HG03558 (cell line): ENCODE results near the gene OGG1.
"Not testable (repeated sequence)": the region's sequence is repeated elsewhere in the genome, so short reads cannot be mapped to it uniquely, and the experiment has no call there.

Experiments
- ATAC-seq: cut with Tn5 transposase; IDR thresholded peaks from one replicate; pipeline ENCODE4 v1.9.1; 2021; ENCODE audit warnings: moderate number of reproducible peaks; ENCODE audit not compliant: unreplicated experiment; ENCODE audit errors: extremely low read depth

Gene OGG1

DNA sequence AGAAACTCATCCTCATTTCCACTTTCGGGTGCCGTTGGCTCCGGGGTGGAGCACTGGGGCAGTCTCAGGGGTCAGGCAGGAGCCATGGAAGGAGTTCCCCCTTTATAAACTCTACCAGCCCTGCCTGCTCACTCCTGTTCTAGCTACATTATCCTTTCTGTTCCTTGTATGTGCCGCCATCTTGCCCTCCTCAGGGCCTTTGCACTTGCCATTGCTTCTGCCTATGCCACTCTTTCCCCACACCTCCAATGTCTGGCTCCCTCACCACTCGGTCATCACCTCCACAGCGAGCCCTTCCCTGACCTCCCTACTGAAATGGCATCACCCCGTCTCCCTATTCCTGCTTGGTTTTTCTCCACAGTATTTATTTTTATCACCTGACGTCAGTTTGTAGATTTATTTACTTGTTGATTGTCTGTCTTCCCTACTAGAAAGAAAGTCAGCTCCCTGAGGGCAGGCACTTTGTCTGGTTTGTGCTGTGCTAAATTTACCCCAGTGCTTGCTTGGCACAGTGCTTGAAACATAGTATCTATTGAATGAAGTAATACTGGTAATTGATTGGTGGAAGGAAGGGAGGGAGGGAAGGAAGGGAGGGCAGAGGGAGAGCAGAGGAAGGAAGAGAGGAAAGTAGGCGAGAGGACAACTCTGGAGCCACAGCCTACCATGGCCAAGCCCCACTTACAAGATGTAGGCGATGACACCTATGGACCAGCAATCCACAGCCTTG, 11.2 kb downstream of the OGG1 start:
- ATAC-seq = no peak

DNA sequence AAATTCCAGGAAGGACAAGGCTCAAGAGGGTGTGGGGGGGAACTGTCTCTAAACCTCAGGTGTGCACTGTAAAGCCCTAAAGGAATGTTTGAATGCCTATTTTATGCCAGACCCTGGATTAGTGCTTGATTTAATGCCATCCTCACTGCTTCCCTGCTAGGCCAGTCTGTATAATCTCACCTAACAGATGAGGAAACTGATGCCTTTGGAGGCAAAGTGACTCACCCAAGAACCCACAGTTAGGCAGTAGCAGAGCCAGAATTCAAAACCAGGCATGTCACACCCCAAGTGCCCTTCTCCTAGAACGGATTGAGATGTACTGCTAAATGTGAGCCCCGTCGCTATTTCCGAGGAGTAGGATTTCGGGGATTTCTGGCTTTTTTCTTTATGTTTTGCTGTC, 12.2 kb downstream of the OGG1 start:
- ATAC-seq = no peak

DNA sequence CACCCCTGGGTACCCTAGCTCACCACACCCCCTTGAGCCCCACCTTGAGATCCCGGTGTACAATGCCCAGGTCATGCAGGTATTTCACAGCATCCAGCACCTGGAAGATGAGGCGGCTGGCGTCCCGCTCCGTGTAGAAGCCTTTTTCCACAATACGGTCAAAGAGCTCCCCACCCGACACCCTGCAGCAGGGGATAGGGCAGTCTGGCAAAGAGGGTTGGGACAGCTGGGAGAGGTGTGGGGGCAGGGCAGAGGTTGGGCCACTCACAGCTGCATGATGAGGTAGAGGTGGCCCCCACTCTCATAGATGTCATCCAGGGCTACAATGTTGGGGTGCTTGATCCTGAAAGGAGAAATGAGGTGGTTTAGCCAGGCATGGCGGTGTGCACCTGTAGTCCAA, 13.1 kb downstream of the OGG1 start:
- ATAC-seq = no peak

DNA sequence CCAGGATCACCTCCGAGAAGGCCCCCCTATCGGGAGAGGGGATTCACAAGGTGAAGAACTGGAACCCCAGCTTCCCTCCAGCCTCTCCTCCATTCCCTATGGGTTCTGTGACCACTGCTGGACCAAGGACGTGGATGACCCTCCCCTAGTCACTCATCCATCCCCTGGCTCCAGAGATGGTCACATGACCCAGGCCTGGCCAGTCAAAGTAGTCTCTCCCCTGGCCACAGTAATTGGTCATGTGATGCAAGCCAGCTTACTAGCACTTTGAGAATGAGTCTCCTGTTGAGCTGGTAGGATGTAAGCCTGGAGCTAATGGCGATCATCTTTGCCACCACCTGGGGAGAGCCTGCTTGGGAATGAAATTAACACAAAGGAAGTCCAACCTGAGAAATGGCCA, 16.1 kb downstream of the OGG1 start:
- no peak for ATAC-seq

DNA sequence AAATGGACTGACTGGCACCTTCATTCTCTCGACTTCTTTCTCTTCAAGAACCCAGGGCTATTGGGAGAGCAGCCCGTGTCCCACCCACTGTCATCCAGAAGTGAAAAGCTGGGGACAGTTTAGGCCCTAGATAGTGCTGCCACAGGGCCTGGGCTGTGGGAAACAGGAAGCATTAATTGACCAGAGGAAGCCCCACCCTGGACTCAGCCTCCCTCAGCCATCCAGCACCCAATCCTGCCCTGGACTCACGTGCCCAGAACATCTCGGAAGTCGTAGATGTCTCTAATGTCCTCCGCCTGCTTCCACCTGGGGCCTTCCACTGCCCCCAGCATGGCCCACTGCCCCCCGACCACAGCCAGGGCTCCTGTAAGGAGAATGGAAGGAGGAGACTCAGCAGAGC, 17.7 kb downstream of the OGG1 start:
- no peak for ATAC-seq

DNA sequence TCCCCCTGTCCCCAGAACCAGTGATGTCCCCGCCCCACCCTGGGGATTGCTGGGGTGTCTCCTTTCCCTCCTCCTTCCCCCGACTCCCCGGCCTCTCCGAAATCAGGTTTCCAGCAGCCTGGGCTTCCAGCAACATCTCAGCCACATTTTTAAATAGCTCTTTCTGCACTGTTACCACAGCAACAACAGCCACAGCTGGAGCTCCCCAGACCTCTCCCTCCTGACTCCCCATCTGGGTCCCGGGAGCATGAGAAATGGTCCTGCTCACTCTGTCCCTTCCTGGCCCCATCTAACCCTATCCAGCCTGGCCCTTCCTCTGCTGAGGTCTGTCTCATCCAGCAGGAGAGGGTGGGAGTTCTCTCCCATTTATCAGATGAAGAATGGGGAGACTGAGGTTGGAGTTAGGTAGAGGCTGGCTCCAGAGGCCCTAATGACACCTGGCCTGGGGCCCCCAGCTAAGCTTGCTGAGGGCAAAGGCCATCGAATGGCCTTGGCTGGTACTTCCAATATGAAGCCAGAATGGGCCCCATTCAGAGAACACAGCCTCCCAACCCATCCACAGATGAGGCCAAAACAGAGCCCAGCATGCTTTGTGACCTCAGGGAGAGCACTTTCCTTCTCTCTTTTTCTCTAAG, 18.5 kb downstream of the OGG1 start:
- no peak for ATAC-seq

DNA sequence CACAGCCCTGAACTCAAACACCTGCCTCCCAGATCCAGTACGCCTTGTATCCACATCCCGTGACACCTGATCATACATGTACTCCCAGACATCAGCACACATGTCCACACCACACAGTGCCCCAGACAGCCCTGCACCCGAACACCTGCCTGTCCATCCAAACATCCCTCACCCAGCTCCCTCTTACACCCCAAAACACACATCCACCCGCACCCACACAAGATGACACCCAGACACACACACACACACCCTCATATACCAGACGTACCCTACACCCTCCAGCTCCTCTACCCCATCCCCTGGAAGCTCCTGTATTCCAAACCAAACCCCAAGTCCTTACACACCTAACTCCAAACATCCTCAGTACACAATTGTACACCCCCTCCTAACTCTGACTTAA, 19.3 kb downstream of the OGG1 start:
- no peak for ATAC-seq

DNA sequence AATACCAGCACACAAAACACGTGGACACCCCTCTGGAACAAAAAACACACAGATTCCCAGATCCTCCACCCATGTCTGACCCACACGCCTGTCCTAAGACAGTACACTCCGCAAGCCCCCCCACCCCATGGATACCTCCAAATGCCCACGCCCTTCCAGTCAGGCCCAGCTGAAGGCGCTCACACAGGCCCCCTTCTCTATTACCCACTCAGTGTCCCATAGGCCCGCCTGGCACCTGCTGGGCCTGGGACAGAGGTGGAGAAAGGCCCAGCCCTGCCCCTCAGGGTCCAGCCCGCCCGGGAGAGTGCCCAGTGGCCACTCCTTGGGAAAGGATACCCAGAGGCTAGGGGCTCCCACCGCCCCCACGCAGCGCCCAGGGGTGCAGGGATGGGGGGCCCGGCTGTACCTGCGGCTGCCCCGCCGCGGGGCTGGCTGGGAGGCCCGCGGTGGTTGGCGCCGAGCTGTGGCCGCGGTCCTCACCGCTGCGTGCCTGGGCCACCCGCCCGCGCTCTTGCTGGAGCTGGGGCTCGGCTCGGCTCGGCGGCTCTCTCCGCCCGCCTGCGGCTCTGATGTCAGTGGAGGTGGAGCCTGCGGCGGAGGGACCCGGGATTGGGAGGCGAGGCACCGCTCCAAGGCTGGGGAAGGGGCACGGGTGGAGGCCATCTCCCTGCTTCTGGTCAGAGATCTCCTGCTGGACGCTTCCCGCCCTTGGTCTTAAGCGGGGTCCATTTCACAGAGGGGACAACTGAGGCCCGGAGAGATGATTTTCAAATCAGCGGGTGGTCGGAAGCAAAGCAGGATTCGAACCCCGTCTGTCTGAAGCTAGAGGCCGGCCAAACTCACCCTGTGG, 19.9 kb downstream of the OGG1 start, which contains the start of gene CAMK1:
CAMK1 (minus strand) TSS at position 522 of the 850 bp plus-strand sequence. CDS start 2,198 bp downstream, outside the sequence.
- ATAC-seq = no peak

DNA sequence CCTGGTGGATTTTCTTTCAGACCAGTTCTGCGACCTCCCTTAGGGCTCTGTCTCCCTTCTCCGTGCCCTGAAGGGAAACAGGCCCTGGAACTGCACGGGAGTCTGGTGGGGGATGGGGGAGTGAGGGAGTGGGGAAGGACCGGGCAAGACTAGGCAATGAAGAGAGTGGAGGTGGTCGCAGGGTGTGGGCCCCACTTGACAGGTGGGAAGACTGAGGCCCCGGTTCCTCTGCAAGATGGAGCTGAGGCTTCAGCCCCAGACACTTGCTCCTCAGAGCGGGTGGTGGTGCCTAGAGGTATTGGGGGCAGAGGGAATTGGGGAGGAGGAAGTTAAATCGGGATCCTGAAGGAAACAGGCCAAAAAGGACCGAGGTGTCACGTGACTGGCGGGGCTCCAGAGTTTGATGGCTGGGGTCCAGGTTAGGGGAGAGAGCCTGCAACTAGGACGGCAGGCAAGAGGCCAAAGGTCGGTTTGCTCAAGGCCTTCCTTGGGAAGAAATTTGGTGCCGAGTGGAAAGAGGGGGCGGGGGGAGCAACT, 20.6 kb downstream of the OGG1 start:
- ATAC-seq = no peak

DNA sequence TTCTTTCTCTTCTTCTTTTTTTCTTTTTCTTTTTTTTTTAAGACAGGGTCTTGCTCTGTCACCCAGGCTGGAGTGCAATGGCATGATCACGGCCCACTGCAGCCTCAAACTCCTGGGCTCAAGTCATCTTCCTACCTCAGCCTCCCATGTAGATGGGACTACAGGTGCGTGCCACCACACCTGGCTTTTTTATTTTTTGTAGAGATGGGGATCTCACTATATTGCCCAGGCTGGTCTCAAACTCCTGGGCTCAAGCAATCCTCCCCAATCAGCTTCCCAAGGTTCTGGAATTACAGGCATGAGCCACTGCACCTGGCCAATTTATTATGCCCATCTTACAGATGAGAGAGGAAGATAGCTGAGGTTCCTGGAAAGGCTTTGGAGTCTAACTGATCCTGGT, 21.3 kb downstream of the OGG1 start:
- not testable (repeated sequence) for ATAC-seq

DNA sequence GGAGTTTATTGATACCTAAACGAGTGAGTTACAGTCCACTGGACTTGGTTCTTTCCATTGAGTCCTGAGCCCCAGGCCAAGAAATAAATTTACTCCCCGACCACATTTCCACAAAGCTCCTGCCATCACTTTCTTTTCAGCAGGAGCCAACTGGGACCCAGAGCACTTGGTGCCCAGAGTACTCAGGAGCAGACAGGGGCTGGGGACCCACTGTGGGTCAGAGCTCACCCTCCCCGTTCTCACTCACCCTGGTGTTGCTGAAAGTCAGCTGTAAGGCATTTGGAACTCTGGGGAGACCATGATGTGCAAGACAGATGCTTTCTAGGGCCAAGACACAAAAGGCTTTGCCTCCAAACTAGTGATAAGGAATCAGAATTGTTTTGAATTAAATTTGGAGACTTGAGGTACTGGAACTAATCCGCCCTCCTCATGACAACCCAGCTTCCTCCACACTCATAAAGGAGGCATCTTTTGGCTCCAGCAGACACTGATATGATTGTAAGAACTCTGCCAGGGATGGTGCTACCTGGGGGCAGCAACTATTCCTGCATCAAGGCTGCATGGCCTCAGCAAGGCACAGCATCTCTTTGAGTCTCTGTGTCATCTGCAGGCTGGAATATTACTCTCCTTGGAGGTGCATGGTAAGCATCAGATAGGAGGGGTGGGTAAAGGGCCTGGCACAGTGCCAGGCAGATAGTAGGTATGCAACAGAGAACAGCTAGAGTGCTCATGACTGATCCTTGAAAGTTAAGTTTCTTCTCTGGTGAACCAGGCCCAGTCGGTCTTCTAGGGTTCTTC, 27.3 kb downstream of the OGG1 start:
- no peak for ATAC-seq

DNA sequence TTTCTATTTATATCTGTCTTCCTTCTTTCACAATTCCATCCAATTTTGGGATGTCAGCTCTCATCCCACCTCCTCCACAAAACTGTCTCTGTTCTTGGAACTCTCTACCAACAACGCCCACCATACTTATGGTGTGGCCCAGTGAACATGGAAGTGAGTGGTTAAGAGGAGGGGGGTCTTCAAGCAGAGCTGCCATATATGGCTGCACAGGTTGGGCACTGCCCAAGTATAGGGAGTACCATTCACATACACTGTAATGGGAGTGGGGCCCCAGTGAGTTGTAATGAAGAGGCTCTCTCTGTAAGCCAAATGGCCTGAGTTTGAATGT, 27.9 kb downstream of the OGG1 start:
- ATAC-seq = no peak

DNA sequence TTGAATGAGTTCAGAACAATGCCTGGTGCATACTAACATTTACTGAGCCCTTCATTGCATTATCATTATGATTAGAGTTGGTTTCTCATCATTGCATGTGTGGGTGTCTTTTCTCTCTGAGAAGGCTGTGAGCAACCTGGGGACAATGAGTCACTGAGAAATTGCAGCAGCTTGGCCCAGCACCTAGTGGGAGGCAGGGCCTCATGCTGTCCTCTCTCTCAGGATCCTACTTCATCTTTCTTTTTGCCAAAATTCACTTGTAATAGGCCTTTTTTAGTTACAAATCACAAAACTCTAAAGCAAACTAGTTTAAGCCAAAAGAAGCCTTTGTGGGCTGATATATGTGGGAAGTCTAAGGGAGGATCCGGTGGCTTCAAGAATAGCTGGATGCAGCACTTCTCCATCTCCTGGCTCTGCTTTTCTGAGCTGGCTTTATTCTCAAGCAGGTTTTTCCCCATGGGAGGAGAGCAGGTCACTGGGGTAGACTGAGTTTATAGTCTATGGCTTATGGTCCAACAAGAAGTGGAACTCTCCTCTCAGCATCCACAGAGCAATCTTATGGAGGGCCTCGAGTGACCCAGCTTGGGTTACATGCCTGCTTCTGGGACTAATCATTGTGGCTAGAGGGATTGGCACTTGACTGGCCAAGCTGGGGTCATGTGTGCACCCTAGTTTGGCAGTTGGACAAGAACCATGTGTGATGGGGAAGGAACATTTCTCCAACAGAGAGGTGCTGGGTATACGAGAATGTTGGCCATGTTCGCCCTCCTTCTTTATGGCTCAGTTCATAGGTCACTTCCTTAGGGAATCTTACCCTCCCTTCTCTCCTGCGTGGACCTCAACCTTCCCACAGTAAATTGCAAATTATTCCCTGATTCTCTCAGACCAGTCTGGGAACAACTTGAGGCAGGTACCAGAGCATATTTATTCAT, 28.7 kb downstream of the OGG1 start:
- ATAC-seq = no peak

DNA sequence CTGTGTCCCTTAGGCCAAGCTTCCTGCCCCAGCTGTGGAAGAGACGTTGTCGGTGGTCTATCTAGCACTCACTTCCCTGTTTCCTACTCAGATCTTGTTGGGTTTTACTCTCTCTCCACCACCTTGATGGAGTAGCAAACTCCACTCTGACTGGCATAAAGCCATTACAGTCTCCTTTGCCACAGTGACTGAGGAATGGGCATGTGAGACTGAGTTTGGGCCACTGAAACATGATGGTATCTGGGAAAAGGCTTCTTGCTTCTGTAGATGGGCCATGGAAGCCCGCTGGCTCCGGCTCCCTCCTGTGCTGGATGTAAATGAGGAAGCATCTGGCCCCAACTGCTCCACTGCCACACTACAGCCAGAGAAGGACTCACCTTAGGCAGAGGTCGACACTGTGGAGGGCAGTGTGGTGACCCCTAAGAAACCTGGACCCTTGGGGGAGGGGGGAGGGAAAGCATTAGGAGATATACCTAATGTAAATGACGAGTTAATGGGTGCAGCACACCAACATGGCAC, 29.4 kb downstream of the OGG1 start:
- no peak for ATAC-seq

DNA sequence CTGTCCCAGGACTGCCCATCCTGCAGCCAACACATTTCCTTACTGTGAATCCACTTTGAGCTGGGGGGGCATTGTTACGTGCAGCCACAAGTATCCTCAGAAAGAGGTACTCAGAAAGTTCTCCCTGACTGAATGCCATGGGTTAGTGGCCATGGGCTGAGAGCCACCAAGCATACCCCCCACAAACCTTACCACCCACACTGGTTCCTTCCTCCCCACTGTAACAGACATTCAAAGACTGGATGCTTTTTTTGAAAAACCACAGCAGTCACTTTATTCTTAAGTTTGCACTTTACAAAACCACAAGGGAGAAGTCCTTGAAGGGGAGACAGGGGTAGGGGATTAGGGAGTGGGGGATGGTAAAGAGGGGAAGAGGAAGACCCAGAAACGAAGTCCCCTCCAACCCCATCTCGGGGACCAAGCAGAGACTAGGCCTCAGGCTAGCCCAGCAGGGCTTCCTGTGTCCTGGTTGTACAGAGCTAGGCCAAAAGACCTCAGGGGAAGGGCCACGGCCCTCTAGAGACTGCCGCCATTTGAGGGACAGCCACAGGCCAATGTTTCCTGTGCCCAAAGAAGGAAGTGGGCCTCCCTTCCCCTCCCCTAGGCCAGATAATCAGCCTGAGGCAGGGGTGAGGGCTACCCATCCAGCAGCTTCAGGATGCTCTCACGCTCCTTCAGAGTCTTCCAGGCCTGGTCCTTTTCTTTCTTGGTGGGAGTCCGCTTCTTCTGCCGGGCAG, 30.1 kb downstream of the OGG1 start:
- no peak for ATAC-seq

DNA sequence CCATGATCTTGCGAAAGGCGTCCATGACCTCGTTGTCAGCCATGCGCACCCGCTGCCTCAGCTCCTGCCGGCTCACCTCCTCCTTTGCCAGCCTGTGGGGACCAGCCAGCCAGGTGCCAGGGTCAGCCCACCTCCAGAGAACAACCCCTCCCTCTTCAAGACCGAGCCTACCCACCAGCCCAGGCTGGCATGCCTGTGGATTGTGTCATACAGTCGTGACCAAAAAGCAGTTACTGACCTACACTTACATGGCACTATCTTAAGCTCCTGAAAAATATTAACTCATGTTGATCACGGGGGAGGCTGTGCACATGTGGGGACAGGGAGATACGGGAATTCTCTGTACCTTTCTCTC, 30.7 kb downstream of the OGG1 start:
- no peak for ATAC-seq

DNA sequence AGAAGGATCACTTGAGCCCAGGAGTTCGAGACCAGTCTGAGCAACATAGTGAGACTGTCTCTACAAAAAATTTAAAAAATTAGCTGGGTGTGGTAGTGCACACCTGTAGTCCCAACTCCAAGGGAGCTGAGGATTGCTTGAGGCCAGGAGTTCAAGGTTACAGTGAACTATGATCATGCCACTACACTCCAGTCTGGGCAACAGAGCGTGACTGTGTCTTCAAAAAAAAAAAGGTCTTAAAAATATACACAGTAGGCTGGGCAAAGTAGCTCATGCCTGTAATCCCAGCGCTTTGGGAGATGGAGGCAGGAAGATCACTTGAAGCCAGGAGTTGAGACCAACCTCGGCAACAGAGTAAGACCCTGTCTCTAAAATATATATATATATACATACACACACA, 31.2 kb downstream of the OGG1 start:
- ATAC-seq = no peak

DNA sequence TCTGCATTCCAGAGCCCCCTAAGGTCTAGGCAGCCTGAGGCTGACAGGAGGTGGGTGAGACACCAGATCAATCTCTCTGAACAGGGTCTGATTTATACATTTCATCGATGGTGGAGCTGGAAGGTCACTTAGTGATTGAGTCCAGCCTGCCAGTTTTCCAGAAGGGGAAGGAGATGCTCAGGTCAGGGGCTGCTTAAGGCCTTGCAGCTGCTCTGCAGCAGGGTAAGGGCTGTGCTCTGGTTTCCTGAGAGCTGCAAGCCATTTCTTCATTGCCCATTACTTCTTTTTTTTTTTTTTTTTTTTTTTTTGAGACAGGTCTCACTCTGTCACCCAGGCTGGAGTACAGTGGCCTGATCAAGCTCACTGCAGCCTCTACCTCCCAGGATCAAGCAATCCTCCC, 31.8 kb downstream of the OGG1 start:
- ATAC-seq = no peak
